ENCODE results near the gene CDC42BPA. TPM values are rescaled to one million over a fixed set of nuclear protein-coding genes. Genes with fewer than 3 reads are reported as not detected.

CDC42BPA gene
- total RNA-seq, 1 experiment from 2014 or later = 30.1 TPM

GRCh38 chr1:227253065-227253464 lies 65.2 kb downstream of the CDC42BPA start:
- Histone ChIP-seq H3K23ac (ENCODE audit: insufficient read length, low read depth, low read length) (no peak overlapping the region), H3K9ac (ENCODE audit: extremely low read depth, insufficient read length, low read length) (no peak overlapping the region), H4K8ac (replicated peaks; ENCODE audit: insufficient read length, low read depth, low read length) (no peak overlapping the region), H3K56ac (ENCODE audit: insufficient read length, low read depth, low read length) (no peak overlapping the region), H2BK20ac (ENCODE audit: low read depth, low read length, poor library complexity, severe bottlenecking) (no peak overlapping the region), H3K14ac (ENCODE audit: insufficient read depth, low read length) (no peak overlapping the region), H2BK5ac (ENCODE audit: insufficient read length, low read length) (no peak overlapping the region), H4K91ac (ENCODE audit: insufficient read length, low read depth, low read length) (no peak overlapping the region), H3K4me2 (ENCODE audit: insufficient read depth, insufficient read length, low read length) (no peak overlapping the region), H3K4ac (ENCODE audit: low read depth, low read length) (no peak overlapping the region), H3K27ac (ENCODE audit: insufficient read length, low read depth, low read length) (no peak overlapping the region), H3K4me1 (ENCODE audit: insufficient read depth, low read length) (no peaks in the 10 kb centered on the region), H3K9me3 (ENCODE audit: control insufficient read depth, low read depth, low read length) (no peaks in the 10 kb centered on the region), H3T11ph (ENCODE audit: low read length) (no peak overlapping the region), H2BK15ac (ENCODE audit: low read depth, low read length) (no peak overlapping the region), H2AK5ac (ENCODE audit: insufficient read length, low read length) (no peak overlapping the region), H3K18ac (ENCODE audit: insufficient read length, low read depth, low read length) (no peak overlapping the region), H3K79me2 (ENCODE audit: insufficient read depth, low read length) (peaks cover 4% of the 10 kb centered on the region; the same call in 1 of the 2 replicates), H4K20me1 (ENCODE audit: control insufficient read depth, insufficient read depth, insufficient read length) (no peaks in the 10 kb centered on the region), H4K5ac (ENCODE audit: insufficient read length, low read depth, low read length) (no peak overlapping the region), H3K23me2 (ENCODE audit: insufficient read length, low read depth, low read length, poor library complexity, severe bottlenecking) (no peaks in the 10 kb centered on the region), H3K79me1 (ENCODE audit: insufficient read depth, low read depth, low read length, poor library complexity, severe bottlenecking) (no peaks in the 10 kb centered on the region), H2BK12ac (ENCODE audit: insufficient read length, low read depth, low read length) (no peak overlapping the region), H2AFZ (ENCODE audit: low read length) (no peak overlapping the region), H3K27me3 (ENCODE audit: insufficient read depth, low read length) (no peaks in the 10 kb centered on the region), H2BK120ac (ENCODE audit: low read depth, low read length, poor library complexity, severe bottlenecking) (no peak overlapping the region)
- WGBS (ENCODE audit: extremely low coverage, insufficient read length, low lambda C conversion rate) = no CpG with 5 or more reads among the region's 13 CpGs
- Mint-ChIP-seq H3K4me1 (peaks cover 2 to 3% of the 10 kb centered on the region in 2 experiments; a peak in 3 of 4 replicates), H3K4me3 (no peak overlapping the region), H3K36me3 (ENCODE audit: insufficient read depth in 1 of 3, low read depth in 3 of 3) (peaks cover 0 to 4% (median 0%) of the 10 kb centered on the region in 3 experiments; a peak in 2 of 7 replicates), H3K9me3 (no peaks in the 10 kb centered on the region), H3K27me3 (ENCODE audit: low read depth) (no peaks in the 10 kb centered on the region), H3K27ac (peak overlapping the region in 2 of 3 experiments; percentile 3 to 81; a peak in 3 of 7 replicates)
- TF ChIP-seq, protein P1, sequence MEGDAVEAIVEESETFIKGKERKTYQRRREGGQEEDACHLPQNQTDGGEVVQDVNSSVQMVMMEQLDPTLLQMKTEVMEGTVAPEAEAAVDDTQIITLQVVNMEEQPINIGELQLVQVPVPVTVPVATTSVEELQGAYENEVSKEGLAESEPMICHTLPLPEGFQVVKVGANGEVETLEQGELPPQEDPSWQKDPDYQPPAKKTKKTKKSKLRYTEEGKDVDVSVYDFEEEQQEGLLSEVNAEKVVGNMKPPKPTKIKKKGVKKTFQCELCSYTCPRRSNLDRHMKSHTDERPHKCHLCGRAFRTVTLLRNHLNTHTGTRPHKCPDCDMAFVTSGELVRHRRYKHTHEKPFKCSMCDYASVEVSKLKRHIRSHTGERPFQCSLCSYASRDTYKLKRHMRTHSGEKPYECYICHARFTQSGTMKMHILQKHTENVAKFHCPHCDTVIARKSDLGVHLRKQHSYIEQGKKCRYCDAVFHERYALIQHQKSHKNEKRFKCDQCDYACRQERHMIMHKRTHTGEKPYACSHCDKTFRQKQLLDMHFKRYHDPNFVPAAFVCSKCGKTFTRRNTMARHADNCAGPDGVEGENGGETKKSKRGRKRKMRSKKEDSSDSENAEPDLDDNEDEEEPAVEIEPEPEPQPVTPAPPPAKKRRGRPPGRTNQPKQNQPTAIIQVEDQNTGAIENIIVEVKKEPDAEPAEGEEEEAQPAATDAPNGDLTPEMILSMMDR (conservative IDR thresholded peaks at IDR 0.05) = no peak
- DNase-seq = no peak

Measured in H9 (cell line).